CD14-positive monocyte (primary cell): Measurements from ENCODE around the gene KLLN. TPM values are rescaled to one million over a fixed set of nuclear protein-coding genes. Genes with fewer than 3 reads are reported as not detected.
"Not testable (repeated sequence)": the region's sequence is repeated elsewhere in the genome, so short reads cannot be mapped to it uniquely, and the experiment has no call there.

Source experiments
- DNase-seq, 3 donors: peaks; one replicate each; pipeline ENCODE4 v3.0.0-alpha.2; 2011 to 2022
- H2AFZ ChIP-seq: 2 replicates; pipeline ENCODE4 v1.6.0; 2012; ENCODE audit warnings: mild to moderate bottlenecking, low read depth, low read length, inconsistent platforms; ENCODE audit not compliant: insufficient read depth, poor library complexity, severe bottlenecking
- H3K27ac ChIP-seq, 2 donors: 1 replicate in 1 of 2; 2 replicates in 1 of 2; pipeline ENCODE4 v1.5.1; 2012 to 2013; ENCODE audit warnings: low read length in 2 of 2, control low read depth in 1 of 2, inconsistent platforms in 1 of 2, low read depth in 1 of 2, mild to moderate bottlenecking in 1 of 2
- H3K27me3 ChIP-seq, 2 donors: one replicate each; pipeline versions ENCODE4 v1.6.0 to v1.6.1; 2011 to 2013; ENCODE audit warnings: low read length in 2 of 2; ENCODE audit not compliant: control insufficient read depth in 2 of 2, insufficient read depth in 2 of 2
- H3K36me3 ChIP-seq, 2 donors: replicated peaks in 1 of 2; 1 replicate in 1 of 2; 2 replicates in 1 of 2; pipeline versions ENCODE4 v1.5.1 to v1.6.1; 2012 to 2013; ENCODE audit warnings: low read length in 2 of 2, control low read depth in 1 of 2, inconsistent platforms in 1 of 2, mild to moderate bottlenecking in 1 of 2; ENCODE audit not compliant: insufficient read depth in 2 of 2, control insufficient read depth in 1 of 2
- H3K4me1 ChIP-seq, 2 donors: 1 replicate in 1 of 2; 2 replicates in 1 of 2; pipeline versions ENCODE4 v1.5.1 to v1.6.1; 2012 to 2013; ENCODE audit warnings: low read length in 2 of 2, control low read depth in 1 of 2, inconsistent platforms in 1 of 2, mild to moderate bottlenecking in 1 of 2, moderate library complexity in 1 of 2; ENCODE audit not compliant: insufficient read depth in 2 of 2, control insufficient read depth in 1 of 2
- H3K4me2 ChIP-seq: replicated peaks from 2 replicates; pipeline ENCODE3; 2012; ENCODE audit warnings: low read length, moderate library complexity, mild to moderate bottlenecking; ENCODE audit not compliant: poor library complexity, severe bottlenecking; ENCODE audit errors: extremely low read depth
- H3K4me3 ChIP-seq, 3 experiments: fragments of 200-600 bp in 1 of 3; sonication (generic) in 1 of 3; replicated peaks in 1 of 3; 1 replicate in 2 of 3; 2 replicates in 1 of 3; pipeline ENCODE4 v1.5.1; 2011 to 2013; ENCODE audit warnings: low read length in 3 of 3, mild to moderate bottlenecking in 3 of 3, control low read depth in 2 of 3, low read depth in 2 of 3, inconsistent platforms in 1 of 3, moderate library complexity in 1 of 3
- H3K79me2 ChIP-seq: 2 replicates; pipeline ENCODE4 v1.6.0; 2012; ENCODE audit warnings: mild to moderate bottlenecking, control low read depth, inconsistent platforms, low read length, moderate library complexity; ENCODE audit not compliant: insufficient read depth
- H3K9ac ChIP-seq: 2 replicates; pipeline ENCODE4 v1.6.0; 2017; ENCODE audit warnings: low read length, mild to moderate bottlenecking; ENCODE audit not compliant: insufficient read depth, poor library complexity, severe bottlenecking
- H3K9me3 ChIP-seq, 2 donors: replicated peaks in 1 of 2; 1 replicate in 1 of 2; 2 replicates in 1 of 2; pipeline versions ENCODE4 v1.5.1 to v1.6.1; 2012 to 2013; ENCODE audit warnings: low read length in 2 of 2, control low read depth in 1 of 2; ENCODE audit not compliant: control insufficient read depth in 1 of 2, insufficient read depth in 1 of 2
- H4K20me1 ChIP-seq: 2 replicates; pipeline ENCODE4 v1.6.0; 2012; ENCODE audit warnings: mild to moderate bottlenecking, low read length, control low read depth, moderate library complexity; ENCODE audit not compliant: insufficient read depth
- H3K27ac Mint-ChIP-seq, 7 donors: one replicate each; pipeline ENCODE4 v1.8.0; 2020; ENCODE audit warnings: mild to moderate bottlenecking in 7 of 7, mixed read lengths in 7 of 7, moderate library complexity in 6 of 7, inconsistent platforms in 2 of 7
- H3K27me3 Mint-ChIP-seq, 3 donors: one replicate each; pipeline ENCODE4 v1.8.0; 2021 to 2022; ENCODE audit warnings: low read depth in 3 of 3, mild to moderate bottlenecking in 3 of 3, mixed read lengths in 3 of 3, moderate library complexity in 3 of 3, inconsistent platforms in 1 of 3
- H3K36me3 Mint-ChIP-seq, 2 donors: one replicate each; pipeline ENCODE4 v1.8.0; 2020; ENCODE audit warnings: mixed read lengths in 2 of 2, inconsistent platforms in 1 of 2, mild to moderate bottlenecking in 1 of 2
- H3K4me1 Mint-ChIP-seq: one replicate; pipeline ENCODE4 v1.8.0; 2020; ENCODE audit warnings: mild to moderate bottlenecking, mixed read lengths
- H3K4me3 Mint-ChIP-seq, 2 donors: one replicate each; pipeline ENCODE4 v1.8.0; 2020; ENCODE audit warnings: mild to moderate bottlenecking in 2 of 2, mixed read lengths in 2 of 2, moderate library complexity in 1 of 2
- H3K9me3 Mint-ChIP-seq, 7 donors: one replicate each; pipeline ENCODE4 v1.8.0; 2020 to 2022; ENCODE audit warnings: mixed read lengths in 7 of 7, mild to moderate bottlenecking in 6 of 7, moderate library complexity in 6 of 7, inconsistent platforms in 2 of 7
- CTCF ChIP-seq: fragments of 200-600 bp; IDR thresholded peaks from one replicate; pipeline ENCODE4 v1.8.0; 2022; ENCODE audit warnings: antibody characterized with exemption, mild to moderate bottlenecking
- WGBS: methylation state at CpG from one replicate; pipeline ENCODE4 v1.1.5; 2013; ENCODE audit warnings: missing lambda C conversion rate; ENCODE audit not compliant: insufficient coverage; 5-methylcytosine and 5-hydroxymethylcytosine counted together
- intact Hi-C, 2 donors: fragments of 100-400 bp; cut with micrococcal nuclease; formaldehyde crosslinking; loops; one replicate each; pipeline versions ENCODE4 v1.15.0 to v1.15.1; 2023
- polyA plus RNA-seq, 3 donors: library from polyadenylated mRNA; depleted of rRNA in 1 of 3; unstranded in 2 of 3; stranded (reverse) in 1 of 3; fragments of 300-500 nt in 2 of 3; fragments of >200 nt in 1 of 3; fragmentation: Illumina TruSeq in 2 of 3; gene quantifications; 1 replicate in 2 of 3; 2 replicates in 1 of 3; pipeline ENCODE4 v1.2.3, GENCODE V29; 2012 to 2021

KLLN gene
- polyA plus RNA-seq, 3 donors, result 0.11 to 0.23 (median 0.12) TPM

GRCh38 chr10:87829986-87830729 is 33.2 kb downstream of the KLLN start:
- Histone ChIP-seq H3K27ac (no peak overlapping the region), H3K4me2 (no peak overlapping the region), H3K9me3 (no peaks in the 10 kb centered on the region), H2AFZ (no peak overlapping the region), H4K20me1 (no peaks in the 10 kb centered on the region), H3K79me2 (no peaks in the 10 kb centered on the region), H3K9ac (no peak overlapping the region), H3K36me3 (no peaks in the 10 kb centered on the region), H3K4me1 (no peaks in the 10 kb centered on the region), H3K4me3 (no peak overlapping the region), H3K27me3 (no peaks in the 10 kb centered on the region)
- H3K36me3 Mint-ChIP-seq, result no peaks in the 10 kb centered on the region
- H3K4me1 Mint-ChIP-seq, result no peaks in the 10 kb centered on the region
- no peak overlapping the region for H3K27ac Mint-ChIP-seq
- peaks cover 1 to 3% (median 2%) of the 10 kb centered on the region in 3 donors for H3K27me3 Mint-ChIP-seq
- intact Hi-C loops, result no loop called here
- no peak overlapping the region for H3K4me3 Mint-ChIP-seq
- no peak for DNase-seq
- no peak for TF ChIP-seq CTCF
- peaks cover 0 to 6% (median 0%) of the 10 kb centered on the region in 7 donors for H3K9me3 Mint-ChIP-seq

GRCh38 chr10:87829051-87829450 is 34.3 kb downstream of the KLLN start:
- H3K27me3 Mint-ChIP-seq, H3K9ac ChIP-seq, H4K20me1 ChIP-seq, H2AFZ ChIP-seq, H3K4me3 ChIP-seq, H3K27me3 ChIP-seq, H3K36me3 Mint-ChIP-seq, H3K4me2 ChIP-seq, intact Hi-C loops, H3K9me3 Mint-ChIP-seq, H3K36me3 ChIP-seq, H3K27ac Mint-ChIP-seq, H3K4me1 Mint-ChIP-seq, H3K79me2 ChIP-seq, H3K27ac ChIP-seq, H3K9me3 ChIP-seq, DNase-seq, H3K4me3 Mint-ChIP-seq, H3K4me1 ChIP-seq: not testable (repeated sequence)
- no CpG with 5 or more reads among the region's 4 CpGs for WGBS
